Inflammatory macrophage treated with lipopolysaccharide for 4 hours (primary cell): Measurements from ENCODE around the gene FRAS1.
"Not testable (repeated sequence)": the region's sequence is repeated elsewhere in the genome, so short reads cannot be mapped to it uniquely, and the experiment has no call there.

ENCODE experiments used
- DNase-seq: peaks from one replicate; pipeline ENCODE4 v3.0.0-alpha.2; 2020

Gene FRAS1

GRCh38 chr4:78296261-78296660, 239.1 kb downstream of the FRAS1 start:
- no peak for DNase-seq

- peak; percentile 53 for DNase-seq
Observed at GRCh38 chr4:78297116-78297800, 240.1 kb downstream of the FRAS1 start.

GRCh38 chr4:78298618-78299017, 241.5 kb downstream of the FRAS1 start:
- no peak for DNase-seq

GRCh38 chr4:78299565-78299972, 242.4 kb downstream of the FRAS1 start:
- peak; percentile 8 for DNase-seq

- DNase-seq, result not testable (repeated sequence)
Observed at GRCh38 chr4:78307263-78307662, 250.1 kb downstream of the FRAS1 start.

GRCh38 chr4:78308517-78308916, 251.4 kb downstream of the FRAS1 start:
- DNase-seq, result no peak

GRCh38 chr4:78309352-78309751, 252.2 kb downstream of the FRAS1 start:
- DNase-seq, result no peak

GRCh38 chr4:78310007-78310739, 253.1 kb downstream of the FRAS1 start:
- DNase-seq, result peak; percentile 56

GRCh38 chr4:78310740-78311115, 253.6 kb downstream of the FRAS1 start:
- DNase-seq, result no peak

GRCh38 chr4:78311306-78311705, 254.2 kb downstream of the FRAS1 start:
- no peak for DNase-seq

- peak; percentile 78 for DNase-seq
Observed at GRCh38 chr4:78312989-78313753, 256.0 kb downstream of the FRAS1 start.

- DNase-seq, result peak; percentile 49
Observed at GRCh38 chr4:78313754-78314120, 256.6 kb downstream of the FRAS1 start.

GRCh38 chr4:78318126-78318525, 261.0 kb downstream of the FRAS1 start:
- no peak for DNase-seq

GRCh38 chr4:78320349-78320935, 263.3 kb downstream of the FRAS1 start:
- peak; percentile 60 for DNase-seq

GRCh38 chr4:78322032-78322431, 264.9 kb downstream of the FRAS1 start:
- no peak for DNase-seq

- DNase-seq, result no peak
Observed at GRCh38 chr4:78323439-78323838, 266.3 kb downstream of the FRAS1 start.

- DNase-seq, result no peak
Observed at GRCh38 chr4:78324625-78325024, 267.5 kb downstream of the FRAS1 start.

- no peak for DNase-seq
Observed at GRCh38 chr4:78325271-78326157, 268.4 kb downstream of the FRAS1 start.

GRCh38 chr4:78328591-78328990, 271.5 kb downstream of the FRAS1 start:
- not testable (repeated sequence) for DNase-seq

- no peak for DNase-seq
Observed at GRCh38 chr4:78331186-78331585, 274.1 kb downstream of the FRAS1 start.

GRCh38 chr4:78331965-78332364, 274.8 kb downstream of the FRAS1 start:
- no peak for DNase-seq

GRCh38 chr4:78332976-78333375, 275.9 kb downstream of the FRAS1 start:
- no peak for DNase-seq
